Measurements from ENCODE around the gene ASCL2. TPM values are rescaled to one million over a fixed set of nuclear protein-coding genes. Genes with fewer than 3 reads are reported as not detected.

Gene ASCL2
- total and polyA plus RNA-seq, 2 of the 4 experiments (the other 2 are of a cell fraction) = not detected

DNA sequence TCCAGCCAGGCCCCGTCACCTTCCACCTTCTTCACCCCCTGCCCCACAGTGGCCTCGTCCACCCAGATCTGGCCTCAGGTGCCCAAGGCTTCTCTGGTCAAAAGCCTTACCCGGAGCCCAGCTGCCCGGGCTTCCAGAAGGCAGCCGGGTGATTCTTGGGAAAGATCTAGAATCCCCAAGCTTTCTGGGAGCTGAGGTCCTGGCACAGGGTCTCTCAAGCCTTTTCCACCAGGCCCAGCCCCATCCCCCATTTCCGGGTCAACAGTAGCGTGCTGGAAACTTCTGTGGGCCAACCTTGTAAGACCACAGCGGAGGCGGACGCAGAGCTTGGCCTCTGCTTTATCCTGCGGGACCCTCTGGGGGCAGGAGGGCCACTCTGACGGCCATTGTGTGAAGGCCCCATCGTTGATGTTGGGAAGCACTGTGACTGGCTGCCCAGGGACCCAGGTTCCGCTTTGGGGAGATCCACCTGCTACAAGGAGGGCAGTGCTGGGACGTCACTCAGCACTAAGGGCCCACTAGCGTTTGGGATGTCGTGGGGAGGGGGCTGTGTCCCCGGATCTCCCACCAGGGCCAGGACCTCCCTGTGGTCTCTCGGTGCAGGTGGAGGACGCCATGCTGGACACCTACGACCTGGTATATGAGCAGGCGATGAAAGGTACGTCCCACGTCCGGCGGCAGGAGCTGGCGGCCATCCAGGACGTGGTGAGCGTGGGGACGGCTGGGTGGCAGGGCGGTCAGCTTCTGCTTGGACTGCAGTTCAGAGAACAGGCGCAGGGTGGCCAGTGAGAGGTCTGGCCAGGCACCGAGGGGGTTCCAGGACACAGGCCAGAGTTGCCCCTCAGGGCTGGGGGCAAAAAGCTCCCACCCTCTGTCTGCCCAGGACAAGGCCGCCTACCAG is 42.9 kb upstream of the ASCL2 start (continued):
- TF ChIP-seq, protein P1, sequence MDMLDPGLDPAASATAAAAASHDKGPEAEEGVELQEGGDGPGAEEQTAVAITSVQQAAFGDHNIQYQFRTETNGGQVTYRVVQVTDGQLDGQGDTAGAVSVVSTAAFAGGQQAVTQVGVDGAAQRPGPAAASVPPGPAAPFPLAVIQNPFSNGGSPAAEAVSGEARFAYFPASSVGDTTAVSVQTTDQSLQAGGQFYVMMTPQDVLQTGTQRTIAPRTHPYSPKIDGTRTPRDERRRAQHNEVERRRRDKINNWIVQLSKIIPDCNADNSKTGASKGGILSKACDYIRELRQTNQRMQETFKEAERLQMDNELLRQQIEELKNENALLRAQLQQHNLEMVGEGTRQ (IDR thresholded peaks at IDR 0.05; ENCODE audit: low read depth, low read length) = no peak
- no peak for TF ChIP-seq RAD21 (IDR thresholded peaks at IDR 0.05; ENCODE audit: low read length)

Data from IMR-90 (cell line).